NCI-H2171 treated with DMSO at 0.1 percent for 48 hours (cell line): ENCODE measurements around the gene ZFP92.
A peak's percentile ranks its signal among the peaks of the same experiment; 100 is the strongest.
"Not testable (repeated sequence)": the region's sequence is repeated elsewhere in the genome, so short reads cannot be mapped to it uniquely, and the experiment has no call there.

Source experiments
- DNase-seq: peaks from one replicate; lab custom pipeline; 2025; lab: John Stamatoyannopoulos, UW

ZFP92 gene, protein sequence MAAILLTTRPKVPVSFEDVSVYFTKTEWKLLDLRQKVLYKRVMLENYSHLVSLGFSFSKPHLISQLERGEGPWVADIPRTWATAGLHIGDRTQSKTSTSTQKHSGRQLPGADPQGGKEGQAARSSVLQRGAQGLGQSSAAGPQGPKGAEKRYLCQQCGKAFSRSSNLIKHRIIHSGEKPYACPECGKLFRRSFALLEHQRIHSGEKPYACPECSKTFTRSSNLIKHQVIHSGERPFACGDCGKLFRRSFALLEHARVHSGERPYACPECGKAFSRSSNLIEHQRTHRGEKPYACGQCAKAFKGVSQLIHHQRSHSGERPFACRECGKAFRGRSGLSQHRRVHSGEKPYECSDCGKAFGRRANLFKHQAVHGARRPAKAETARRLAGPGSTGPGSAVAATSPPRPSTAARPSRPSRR

DNA sequence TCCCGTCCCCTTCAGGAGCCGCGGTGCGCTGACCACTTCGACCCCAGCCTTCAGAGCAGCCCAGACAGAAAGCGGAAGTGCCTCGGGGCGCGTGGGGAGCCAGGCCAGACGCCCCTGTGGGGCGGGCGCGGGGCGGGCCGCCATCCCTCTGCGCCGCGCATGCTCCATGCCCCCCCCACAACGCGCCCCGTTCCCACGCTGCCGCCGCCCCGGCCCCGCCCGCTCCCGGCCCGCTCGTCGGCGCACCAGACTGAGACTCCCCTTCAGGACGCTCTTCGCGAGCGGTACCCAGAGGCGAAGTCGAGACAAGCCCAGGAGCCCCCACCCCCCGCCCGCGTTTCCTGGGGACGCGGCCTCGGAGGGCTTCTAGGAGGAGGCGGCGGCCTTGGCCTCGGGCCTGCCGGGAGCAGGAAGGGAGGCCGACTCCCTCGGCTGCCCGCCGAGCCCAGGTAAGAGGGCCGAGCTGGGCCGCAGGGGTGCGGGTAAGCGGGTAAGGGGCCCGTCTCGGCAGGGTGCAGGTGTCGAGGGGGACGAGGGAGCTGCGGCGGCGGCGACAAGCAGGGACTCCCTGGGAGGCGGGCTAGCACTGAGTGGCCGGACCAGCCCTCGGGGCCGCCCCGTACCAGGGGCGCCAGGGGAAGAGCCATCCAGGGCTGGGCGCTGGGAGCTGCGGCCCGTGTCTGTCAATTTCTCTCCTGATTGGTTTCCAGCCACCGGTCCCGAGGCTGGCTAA, at the start of gene ZFP92:
TSS of gene ZFP92 (plus strand) at position 218 of the 733 bp plus-strand sequence. CDS start 6,851 bp downstream, outside the sequence.
- DNase-seq, result no peak

DNA sequence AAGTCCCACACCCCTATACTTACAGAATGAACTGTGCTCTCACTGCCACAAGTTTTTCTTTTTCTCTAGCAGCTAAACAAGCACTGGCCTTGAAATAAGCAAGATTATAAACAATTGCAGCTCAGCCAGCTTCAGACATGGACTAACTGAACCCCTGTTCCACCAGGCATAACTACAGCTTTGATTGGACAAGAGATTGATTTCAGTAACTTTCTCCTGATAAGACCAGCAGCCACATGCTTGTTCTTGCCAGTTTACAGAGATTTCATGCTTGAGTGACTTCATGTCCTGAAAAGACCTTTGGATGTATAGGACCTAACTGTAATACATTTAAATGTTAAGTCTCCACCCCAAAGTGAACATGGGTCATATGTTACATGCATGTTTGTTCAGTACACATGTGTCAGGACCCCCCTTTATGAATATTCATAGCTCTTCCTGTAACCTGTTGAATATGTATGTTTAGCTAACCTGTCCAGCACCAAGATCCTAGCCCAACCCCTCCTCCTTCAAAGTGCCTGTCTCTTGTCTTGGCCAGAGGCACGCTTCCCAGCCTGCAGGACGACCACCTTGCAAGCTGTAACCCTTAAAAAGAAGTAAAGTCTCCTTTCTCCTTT, 49.4 kb upstream of the ZFP92 start:
- DNase-seq, result peak; percentile 12

DNA sequence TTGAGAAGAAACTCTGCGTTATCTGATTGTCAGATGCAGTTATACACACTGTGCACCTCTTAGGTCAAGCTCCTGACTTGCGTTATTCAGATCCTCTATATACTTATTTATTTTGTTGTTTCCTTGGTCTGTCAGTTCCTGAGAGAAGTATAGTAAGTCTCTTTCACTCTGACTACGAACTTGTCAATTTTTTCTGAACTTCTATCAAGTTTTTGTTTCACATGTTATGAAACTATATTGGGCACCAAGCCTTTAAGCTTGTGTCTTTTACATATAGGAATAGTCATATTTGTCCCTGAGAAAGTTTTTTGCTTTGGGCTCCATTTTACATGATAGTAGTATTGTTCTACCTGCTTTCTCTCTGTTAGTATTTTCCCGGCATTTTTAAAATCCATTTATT, 45.6 kb upstream of the ZFP92 start:
- DNase-seq, result no peak

DNA sequence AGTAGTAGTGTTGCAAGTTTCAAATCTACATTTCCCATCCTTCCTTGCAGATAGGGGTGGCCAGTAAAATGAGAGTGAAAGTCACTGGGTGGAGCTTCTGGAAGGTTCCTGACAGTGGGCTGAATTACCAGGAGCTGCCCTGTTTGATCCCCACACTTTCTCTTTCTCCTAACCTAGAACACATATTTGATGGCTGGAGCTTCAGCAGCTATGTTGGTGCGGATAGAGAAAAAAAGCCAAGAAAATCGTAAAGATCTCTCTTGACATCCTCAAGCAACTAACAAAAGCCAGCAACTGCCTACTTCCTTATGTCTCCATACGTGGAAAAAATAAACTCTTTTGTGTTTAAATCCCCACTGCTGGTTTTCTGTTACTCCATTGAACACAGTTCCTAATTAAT, 45.2 kb upstream of the ZFP92 start:
- DNase-seq, result no peak

DNA sequence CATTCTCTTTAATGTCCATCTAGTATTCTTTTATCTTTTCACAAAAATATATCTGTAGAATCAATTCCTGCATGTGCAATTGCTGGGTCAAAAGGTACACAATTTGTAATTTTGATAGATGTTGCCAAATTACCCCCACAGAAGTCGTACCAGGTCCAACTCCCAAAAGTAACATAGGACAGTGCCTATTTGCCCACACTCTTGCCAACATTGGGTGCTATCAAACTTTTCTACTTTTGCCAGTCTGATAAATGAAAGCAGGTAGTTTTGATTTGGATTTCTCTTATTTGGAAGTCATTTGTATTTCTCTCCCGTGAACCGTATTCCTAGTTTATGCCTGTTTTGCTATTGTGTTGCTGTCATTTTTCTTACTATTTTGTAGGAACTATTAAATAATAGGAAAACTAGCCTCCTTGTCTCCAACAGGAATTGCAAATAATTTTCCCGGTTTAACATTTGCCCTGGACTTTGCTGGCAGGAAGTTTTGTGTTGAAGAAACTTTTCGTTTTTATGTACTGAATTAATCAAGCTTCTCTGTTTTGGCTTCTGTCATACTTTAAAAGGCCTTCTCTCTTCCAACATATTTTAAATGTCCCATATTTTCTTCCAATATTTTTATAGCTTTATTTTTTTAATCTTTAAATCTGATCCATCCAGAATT, 44.3 kb upstream of the ZFP92 start:
- no peak for DNase-seq

DNA sequence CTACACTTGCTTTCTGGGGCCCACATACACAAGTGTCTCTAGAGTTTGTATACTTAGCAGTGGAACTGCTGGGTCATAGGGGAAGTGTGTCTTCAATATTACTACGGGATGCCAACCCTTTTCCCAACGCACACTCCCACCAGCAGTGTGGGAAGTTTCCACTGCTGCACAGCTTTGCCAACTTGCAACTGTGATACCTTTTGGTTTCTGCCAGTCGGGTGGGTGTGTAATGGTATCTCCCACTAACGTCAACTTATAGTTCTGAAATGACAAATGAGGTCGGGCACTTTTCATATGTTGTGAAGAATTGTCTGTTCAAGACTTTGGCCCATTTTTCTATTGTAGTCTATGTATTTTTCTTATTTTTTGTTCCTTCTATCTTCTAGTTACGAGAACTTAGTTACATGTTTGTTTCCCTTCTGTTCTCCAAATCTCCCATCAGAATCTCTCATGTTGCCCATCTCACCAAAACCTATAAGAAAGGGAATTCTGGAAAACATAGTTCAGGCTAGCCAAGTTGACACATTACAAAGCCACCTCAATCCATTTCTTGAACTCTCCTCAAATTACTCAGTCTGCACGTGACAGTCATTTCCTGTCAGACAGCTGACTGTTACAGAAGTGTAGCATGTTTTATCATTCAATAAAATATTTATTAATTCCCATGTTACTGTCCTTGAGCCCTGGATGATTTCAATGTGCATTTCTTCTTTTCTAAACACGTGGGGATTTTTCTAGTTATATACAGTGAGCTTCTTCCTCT, 40.8 kb upstream of the ZFP92 start:
- no peak for DNase-seq

DNA sequence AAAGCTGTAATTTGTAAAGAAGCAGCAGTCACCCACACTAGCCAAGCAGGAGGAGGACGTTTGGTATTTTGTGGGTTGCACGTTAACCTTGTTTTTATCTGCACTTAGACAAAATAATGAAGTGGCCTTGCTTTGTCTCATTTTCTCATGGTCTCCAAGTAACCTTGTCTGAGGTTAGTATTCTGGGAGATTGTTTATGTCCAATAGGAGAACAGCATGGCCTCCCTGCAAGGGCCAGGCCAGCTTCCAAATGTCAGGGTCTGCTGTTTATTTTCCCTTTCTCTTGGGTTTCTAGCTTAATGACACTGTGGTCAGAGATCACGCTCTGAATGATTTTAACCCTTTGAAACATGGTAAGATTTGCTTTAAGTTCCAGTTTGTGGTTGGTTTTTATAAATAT, 40.0 kb upstream of the ZFP92 start:
- DNase-seq, result no peak

DNA sequence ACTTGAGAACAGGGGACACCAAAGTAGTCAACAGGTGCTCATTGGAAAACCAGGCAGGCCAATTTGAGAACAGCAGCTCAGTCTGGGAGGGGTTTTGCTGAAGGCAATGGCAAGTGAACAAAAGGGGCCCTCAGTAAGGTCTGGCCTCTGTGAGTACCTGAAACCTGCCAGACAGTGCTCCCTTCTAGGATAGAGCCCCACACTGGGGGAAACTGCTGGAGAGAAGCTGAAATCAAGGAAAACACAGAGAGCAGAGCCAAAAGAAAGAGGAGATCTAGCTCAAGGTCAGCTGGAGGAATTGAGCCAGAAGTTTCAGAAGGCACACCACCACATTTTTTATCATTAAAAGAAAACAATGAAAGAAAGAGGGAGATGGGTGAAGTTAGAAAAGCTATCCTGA, 38.3 kb upstream of the ZFP92 start:
- DNase-seq, result no peak

DNA sequence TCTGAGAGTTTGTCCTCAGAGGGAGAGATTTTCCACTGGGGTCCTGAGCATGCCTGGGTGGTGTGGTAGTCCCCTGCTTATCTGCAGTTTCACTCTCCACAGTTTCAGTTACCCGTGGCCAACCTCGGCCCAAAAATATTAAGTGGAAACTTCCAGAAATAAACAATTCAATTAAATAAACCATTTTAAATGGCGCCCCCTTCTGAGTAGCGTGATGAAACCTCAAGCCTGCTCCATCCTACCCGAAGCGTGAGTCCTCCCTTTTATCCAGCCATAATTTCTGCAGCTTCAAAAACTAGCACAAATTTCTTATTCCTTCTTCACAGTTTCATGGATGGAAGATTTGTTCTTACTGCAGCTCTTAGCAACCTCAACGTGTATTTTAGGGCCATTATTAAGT, 36.8 kb upstream of the ZFP92 start:
- no peak for DNase-seq

DNA sequence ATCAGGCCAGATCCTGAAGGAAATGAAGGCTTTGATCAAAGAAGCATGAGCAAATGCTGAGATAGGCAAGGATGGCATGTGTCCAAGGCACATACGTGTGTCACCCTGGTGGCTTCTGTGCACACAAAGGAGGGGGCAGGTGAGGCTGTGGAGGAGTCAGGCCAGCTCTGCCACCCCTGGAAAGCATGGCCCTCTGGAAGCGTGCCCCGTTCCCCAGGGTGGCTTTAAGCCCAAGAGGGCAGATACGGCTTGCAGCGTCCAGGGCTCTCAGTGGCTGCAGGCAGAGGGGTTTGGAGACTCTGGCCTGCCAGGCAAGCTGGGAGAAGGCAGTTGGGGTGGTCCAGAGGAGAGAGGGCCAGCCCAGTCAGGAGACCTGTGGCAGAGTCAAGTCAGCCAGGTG, 35.7 kb upstream of the ZFP92 start:
- no peak for DNase-seq

DNA sequence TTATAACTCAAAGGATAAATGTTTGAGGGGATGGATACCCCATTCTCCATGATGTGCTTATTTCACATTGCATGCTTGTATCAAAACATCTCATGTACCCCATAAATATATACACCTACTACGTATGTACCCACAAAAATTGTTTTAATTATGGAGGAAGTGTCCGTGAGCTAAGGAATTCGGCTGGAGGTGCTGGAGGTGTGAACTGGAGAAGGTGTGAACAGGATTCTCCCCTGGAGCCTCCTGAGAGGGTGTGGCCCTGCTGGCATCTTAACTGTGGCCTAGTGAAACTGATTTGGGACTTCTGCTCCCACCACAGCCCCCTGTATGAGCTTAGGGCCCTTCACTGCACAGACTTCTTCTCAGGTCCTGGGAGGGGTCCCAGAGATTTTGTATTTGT, 33.5 kb upstream of the ZFP92 start:
- DNase-seq, result no peak

DNA sequence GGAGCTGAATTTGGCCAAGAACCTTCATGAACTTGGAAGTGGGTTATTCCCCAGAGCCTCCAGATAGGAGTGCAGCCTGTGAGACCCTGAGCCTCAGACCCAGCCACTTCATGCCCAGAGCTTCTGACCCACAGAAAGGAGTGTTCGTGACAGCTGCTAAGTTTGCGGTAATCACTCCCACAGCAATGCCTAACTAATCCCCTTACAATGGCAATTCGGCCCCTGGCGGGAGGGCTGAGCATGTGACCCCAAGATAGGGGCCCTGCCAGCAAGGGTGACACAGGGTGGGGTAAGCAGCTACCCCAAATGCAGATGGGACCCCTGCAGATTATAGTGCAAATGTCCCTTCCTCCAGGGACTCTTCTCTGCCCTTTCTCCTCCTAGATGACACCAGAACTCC, 32.7 kb upstream of the ZFP92 start:
- DNase-seq, result no peak

DNA sequence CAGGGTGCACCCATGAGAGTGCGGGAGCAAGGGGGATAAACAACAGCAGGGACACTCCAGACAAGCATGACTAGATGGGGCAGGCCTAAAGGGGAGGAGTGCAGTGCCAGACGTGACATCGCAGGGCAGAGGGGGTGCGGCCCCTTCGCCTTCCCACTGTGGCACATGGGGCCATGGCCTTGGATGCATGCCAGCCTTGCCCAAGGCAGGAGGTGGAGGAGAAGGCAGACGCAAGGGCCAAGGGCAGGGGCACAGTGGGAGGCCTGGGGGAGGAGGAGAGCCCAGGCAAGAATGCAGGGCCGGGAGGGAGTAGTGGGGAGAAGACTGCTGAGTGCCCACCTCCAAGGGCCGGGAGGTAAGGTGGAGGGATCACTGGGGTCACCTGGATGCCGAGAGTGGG, 31.8 kb upstream of the ZFP92 start:
- DNase-seq, result no peak

DNA sequence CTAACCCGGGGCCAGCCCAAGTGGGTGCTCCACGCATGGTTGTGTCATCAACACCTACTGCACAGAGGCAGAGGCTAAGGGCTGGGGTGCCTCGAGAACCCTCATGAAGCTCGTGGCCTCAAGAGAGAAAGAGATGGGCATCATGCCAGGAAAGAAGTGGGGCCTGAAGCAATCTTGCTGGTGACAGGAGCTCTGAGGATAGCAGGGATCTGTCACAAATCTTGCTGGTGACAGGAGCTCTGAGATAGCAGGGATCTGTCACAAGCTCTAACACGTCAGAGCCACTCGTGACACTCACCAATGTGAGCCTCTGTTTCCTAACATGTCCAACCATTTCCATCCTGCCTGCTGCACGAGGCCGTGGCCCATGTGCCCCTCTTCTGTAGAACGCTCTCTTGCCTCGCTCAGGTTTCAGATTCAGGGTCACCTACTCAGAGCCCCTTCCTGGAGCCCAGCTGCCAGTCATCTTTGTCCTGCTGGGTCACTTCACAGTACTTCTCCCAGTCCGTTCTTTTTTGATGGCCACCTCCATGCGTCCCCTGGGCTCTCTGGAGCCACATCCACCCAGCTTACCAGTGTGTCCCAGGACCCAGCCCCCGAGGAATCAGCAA, 31.2 kb upstream of the ZFP92 start:
- peak; percentile 7 for DNase-seq

DNA sequence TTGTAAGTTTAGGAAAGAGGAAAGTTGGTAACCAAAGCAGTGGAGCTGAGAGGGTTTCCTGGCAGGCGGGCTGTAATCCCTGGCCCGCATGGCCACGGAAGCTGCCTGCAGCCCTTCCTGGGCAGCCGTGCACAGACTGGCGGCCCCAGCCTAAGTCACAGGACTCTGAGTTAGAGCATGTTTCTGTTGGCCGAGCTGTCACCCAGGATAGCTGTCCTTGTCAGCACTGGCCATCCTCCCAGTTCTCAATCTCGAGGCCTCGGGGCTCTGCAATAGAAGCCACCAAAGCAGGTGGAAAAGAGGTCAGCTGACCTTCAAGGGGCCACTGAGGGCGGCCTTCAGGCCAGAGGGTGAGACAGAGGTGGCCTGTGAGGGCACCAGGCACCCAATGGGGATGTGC, 30.6 kb upstream of the ZFP92 start:
- DNase-seq, result no peak

DNA sequence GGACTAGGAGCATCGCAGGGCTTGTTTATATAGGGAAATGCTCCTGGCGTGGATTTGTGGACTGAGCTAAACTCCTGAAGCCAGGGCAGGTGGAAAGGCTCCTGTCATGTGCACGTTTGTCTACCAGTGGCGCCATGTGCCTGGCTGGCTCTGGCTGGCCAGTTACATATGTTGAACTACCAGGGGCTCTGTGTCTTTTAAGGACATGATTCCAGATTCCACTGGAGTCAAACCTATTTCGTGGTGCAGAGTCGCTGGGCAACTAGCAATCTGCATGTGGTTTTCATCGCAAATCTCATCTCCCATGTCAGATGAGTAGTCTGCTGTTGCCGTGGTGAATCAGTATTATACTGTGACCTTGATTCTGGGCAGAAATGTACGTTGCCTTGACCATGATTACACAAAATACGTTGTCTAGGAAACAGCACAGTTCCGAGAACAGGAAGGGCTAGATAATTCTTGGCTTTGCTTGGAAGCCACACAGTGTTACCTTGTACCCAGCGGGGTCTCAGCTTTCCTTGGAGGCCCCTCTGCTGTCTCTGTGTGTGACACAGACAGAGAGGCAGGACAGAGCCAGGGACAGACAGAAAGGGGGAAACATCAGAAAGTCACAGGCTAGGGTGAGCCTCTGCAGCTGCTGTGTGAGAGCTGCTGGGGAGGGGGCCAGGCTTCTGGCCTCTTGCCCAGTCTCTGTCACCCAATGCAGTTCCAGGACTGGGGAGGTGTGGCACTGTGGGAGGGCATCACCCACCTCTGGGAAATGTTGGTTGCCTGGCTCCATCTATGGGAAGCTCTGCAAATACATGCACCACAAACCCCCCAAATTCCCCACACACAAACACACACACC, 29.4 kb upstream of the ZFP92 start:
- peak; percentile 74 for DNase-seq

DNA sequence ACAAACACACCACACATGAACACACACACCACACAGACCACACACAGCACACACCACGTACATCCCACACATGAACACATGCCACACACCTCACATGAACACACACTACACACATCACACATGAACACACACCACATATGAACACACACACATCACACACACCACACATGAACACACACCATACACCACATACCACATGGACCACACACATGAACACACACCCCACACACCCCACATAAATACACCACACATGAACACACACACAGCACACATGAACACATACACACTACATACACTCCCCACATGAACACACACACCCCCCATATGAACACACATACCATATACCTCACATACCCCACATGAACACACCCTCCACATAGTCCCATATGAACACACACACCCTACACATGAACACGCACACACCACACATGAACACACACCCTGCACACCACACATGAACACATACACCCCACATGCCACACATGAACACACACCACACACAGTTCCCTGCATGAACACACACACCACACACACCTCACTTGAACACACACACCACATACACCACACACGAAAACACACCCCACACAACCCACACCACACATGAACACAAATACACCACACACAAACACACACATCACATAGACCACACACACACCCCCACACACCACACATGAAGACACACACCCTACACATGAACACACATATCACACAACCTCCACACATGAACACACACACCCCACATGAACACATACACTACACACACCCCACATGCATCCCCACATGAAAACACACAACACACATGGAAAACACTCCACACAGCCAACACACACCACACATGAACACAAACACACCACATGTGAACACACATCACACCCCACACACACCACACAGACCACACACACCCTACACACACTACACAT, 28.4 kb upstream of the ZFP92 start:
- no peak for DNase-seq

DNA sequence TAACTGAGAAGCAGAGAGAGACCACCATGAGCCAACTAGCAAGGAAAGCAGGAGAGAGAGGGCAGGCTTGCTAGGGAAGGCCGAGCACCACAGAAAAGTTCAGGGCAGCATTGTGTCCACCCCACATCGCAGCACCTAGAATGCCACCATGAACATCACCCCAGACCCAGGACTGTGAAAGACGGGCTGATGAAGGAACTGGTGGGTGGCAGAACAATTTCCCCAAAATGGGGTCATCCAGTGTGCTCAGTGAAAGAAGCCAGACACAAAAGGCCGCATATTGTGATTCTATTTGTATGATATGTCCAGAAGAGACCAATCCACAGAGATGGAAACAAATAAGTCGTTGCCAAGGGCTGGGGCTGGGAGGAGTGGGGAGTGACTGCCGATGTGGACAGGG, 26.9 kb upstream of the ZFP92 start:
- DNase-seq, result no peak

DNA sequence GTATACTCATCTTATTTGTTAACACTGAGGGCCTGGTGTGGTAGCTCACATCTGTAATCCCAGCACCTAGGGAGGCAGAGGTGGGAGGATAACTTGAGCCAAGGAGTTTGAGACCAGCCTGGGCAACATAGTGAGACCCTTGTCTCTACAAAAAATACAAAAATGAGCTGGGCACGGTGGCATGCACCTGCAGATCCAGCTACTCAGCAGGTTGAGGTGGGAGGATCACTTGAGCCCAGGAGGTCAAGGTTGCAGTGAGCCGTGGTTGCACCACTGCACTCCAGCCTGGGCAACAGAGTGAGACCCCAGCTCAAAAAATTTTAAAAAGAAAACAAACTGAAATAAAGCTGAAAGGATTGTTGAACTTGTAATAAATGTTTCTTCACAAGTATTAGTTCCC, 26.3 kb upstream of the ZFP92 start:
- not testable (repeated sequence) for DNase-seq
